ENCODE data around the gene WRAP73.

WRAP73 gene

GRCh38 chr1:3610527-3611169, 39.3 kb downstream of the WRAP73 start:
- FAIRE-seq, result no peak

- FAIRE-seq, result no peak
Measured at GRCh38 chr1:3609769-3610526, 40.0 kb downstream of the WRAP73 start.

GRCh38 chr1:3609016-3609768, 40.7 kb downstream of the WRAP73 start:
- FAIRE-seq, result no peak

- no peak for FAIRE-seq
Measured at GRCh38 chr1:3608154-3608553, 41.7 kb downstream of the WRAP73 start.

- no peak for FAIRE-seq
Measured at GRCh38 chr1:3607703-3608065, 42.2 kb downstream of the WRAP73 start.

- no peak for FAIRE-seq
Measured at GRCh38 chr1:3606779-3607702, 42.9 kb downstream of the WRAP73 start.

- FAIRE-seq, result no peak
Measured at GRCh38 chr1:3604997-3605823, 44.7 kb downstream of the WRAP73 start.

- no peak for FAIRE-seq
Measured at GRCh38 chr1:3604468-3604974, 45.4 kb downstream of the WRAP73 start.

- no peak for FAIRE-seq
Measured at GRCh38 chr1:3603571-3604467, 46.1 kb downstream of the WRAP73 start.

GRCh38 chr1:3603156-3603555, 46.7 kb downstream of the WRAP73 start:
- FAIRE-seq, result no peak

GRCh38 chr1:3602375-3602774, 47.5 kb downstream of the WRAP73 start:
- no peak for FAIRE-seq

- no peak for FAIRE-seq
Measured at GRCh38 chr1:3601743-3602142, 48.2 kb downstream of the WRAP73 start.

- no peak for FAIRE-seq
Measured at GRCh38 chr1:3600354-3600753, 49.5 kb downstream of the WRAP73 start.

GRCh38 chr1:3599816-3600215, 50.1 kb downstream of the WRAP73 start:
- no peak for FAIRE-seq

GRCh38 chr1:3599286-3599811, 50.6 kb downstream of the WRAP73 start:
- FAIRE-seq, result no peak

- no peak for FAIRE-seq
Measured at GRCh38 chr1:3598522-3599285, 51.2 kb downstream of the WRAP73 start.

- FAIRE-seq, result no peak
Measured at GRCh38 chr1:3598051-3598491, 51.8 kb downstream of the WRAP73 start.

GRCh38 chr1:3597599-3597964, 52.3 kb downstream of the WRAP73 start:
- no peak for FAIRE-seq
